ENCODE results near the gene TRAFD1. TPM values are rescaled to one million over a fixed set of nuclear protein-coding genes. Genes with fewer than 3 reads are reported as not detected.
A peak's percentile ranks its signal among the peaks of the same experiment; 100 is the strongest.

TRAFD1 gene
- total and polyA plus RNA-seq, 9 of the 15 experiments (the other 6 are each of a cell fraction or from before 2014, with no cell fraction given) = 41.3 to 85.5 (median 54.5) TPM

DNA sequence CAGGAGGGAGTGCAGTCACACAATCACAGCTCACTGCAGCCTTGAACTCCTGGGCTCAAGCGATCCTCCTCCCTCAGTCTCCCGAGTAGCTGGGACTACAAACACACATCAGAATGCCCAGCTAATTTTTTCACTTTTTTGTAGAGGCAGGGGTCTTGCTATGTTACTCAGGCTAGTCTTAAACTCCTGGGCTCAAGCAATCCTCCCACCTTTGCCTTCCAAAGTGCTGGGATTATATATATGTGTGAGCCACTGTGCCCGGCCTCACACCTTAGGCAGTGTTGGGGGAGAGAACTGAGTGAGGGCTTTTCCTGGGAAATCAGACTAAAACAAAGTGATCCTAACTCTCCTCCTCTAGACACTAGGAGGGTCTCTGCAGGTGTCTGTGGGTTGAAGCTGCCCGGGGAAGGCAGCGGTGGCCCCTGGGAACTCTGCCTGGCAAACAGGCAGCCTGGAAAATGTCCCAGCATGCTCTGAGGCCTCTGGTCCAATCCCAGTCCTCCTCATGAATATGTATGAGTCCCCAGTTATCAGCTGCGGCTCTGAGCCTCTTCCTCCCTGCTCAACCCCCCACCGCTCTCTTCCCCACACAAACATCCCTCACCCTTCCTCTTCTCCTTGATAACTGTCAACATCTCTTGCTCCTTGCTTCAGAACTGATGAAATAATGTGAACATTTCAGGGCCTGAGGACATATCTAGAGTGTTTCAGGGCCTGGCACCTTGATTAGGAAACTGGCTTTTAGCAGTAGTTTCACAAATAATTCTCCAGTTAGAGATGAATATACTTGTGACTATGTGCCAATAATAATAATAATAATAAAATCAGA, 8.9 kb upstream of the TRAFD1 start (continued):
- no peak for TF ChIP-seq BRCA1 (IDR thresholded peaks at IDR 0.05)
- no peak for TF ChIP-seq BRCA1 (CRISPR knock-in tag; IDR thresholded peaks at IDR 0.05)
- no peak for TF ChIP-seq TCF7L2 (IDR thresholded peaks at IDR 0.05; ENCODE audit: low read depth, low read length)
- TF ChIP-seq, protein P1, sequence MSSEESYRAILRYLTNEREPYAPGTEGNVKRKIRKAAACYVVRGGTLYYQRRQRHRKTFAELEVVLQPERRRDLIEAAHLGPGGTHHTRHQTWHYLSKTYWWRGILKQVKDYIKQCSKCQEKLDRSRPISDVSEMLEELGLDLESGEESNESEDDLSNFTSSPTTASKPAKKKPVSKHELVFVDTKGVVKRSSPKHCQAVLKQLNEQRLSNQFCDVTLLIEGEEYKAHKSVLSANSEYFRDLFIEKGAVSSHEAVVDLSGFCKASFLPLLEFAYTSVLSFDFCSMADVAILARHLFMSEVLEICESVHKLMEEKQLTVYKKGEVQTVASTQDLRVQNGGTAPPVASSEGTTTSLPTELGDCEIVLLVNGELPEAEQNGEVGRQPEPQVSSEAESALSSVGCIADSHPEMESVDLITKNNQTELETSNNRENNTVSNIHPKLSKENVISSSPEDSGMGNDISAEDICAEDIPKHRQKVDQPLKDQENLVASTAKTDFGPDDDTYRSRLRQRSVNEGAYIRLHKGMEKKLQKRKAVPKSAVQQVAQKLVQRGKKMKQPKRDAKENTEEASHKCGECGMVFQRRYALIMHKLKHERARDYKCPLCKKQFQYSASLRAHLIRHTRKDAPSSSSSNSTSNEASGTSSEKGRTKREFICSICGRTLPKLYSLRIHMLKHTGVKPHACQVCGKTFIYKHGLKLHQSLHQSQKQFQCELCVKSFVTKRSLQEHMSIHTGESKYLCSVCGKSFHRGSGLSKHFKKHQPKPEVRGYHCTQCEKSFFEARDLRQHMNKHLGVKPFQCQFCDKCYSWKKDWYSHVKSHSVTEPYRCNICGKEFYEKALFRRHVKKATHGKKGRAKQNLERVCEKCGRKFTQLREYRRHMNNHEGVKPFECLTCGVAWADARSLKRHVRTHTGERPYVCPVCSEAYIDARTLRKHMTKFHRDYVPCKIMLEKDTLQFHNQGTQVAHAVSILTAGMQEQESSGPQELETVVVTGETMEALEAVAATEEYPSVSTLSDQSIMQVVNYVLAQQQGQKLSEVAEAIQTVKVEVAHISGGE (CRISPR knock-in tag; IDR thresholded peaks at IDR 0.05) = 0 out of 6 replicates have a peak, but pooled peaks of 1 of the 3 experiments have one; percentile 30
- TF ChIP-seq ARID1B (IDR thresholded peaks at IDR 0.05) = peak; percentile 64; the same call in 1 of the 2 replicates
- TF ChIP-seq, protein P2, sequence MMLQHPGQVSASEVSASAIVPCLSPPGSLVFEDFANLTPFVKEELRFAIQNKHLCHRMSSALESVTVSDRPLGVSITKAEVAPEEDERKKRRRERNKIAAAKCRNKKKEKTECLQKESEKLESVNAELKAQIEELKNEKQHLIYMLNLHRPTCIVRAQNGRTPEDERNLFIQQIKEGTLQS (IDR thresholded peaks at IDR 0.05) = no peak
- TF ChIP-seq, protein P2 (CRISPR knock-in tag; conservative IDR thresholded peaks at IDR 0.05) = no peak
- 0 out of 2 replicates have a peak, but pooled peaks have one; percentile 88 for TF ChIP-seq DNMT1 (IDR thresholded peaks at IDR 0.05)
- no peak for TF ChIP-seq NR2C2 (CRISPR knock-in tag; IDR thresholded peaks at IDR 0.05)
- peak; percentile 49; the same call in 1 of the 2 replicates for TF ChIP-seq NR2C2 (tag; IDR thresholded peaks at IDR 0.05)
- no peak for TF ChIP-seq ZNF347 (CRISPR knock-in tag; IDR thresholded peaks at IDR 0.05; ENCODE audit: low read depth)
- TF ChIP-seq TCF7 (IDR thresholded peaks at IDR 0.05; ENCODE audit: borderline replicate concordance) = 0 out of 2 replicates have a peak, but pooled peaks have one; percentile 44
- no peak for TF ChIP-seq HEY1 (CRISPR knock-in tag; IDR thresholded peaks at IDR 0.05; ENCODE audit: borderline replicate concordance)
- TF ChIP-seq, protein P3, sequence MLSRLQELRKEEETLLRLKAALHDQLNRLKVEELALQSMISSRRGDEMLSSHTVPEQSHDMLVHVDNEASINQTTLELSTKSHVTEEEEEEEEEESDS (CRISPR knock-in tag; IDR thresholded peaks at IDR 0.05) = 0 out of 2 replicates have a peak, but pooled peaks have one; percentile 25
- 0 out of 2 replicates have a peak, but pooled peaks have one; percentile 61 for TF ChIP-seq NBN (IDR thresholded peaks at IDR 0.05; ENCODE audit: low read depth)
- no peak for TF ChIP-seq TGIF2 (CRISPR knock-in tag; IDR thresholded peaks at IDR 0.05)
- TF ChIP-seq POLR2G (IDR thresholded peaks at IDR 0.05; ENCODE audit: low read depth, low read length) = peak; percentile 56
- TF ChIP-seq FOS (IDR thresholded peaks at IDR 0.05; ENCODE audit: extremely low read depth, insufficient read length) = no peak
- TF ChIP-seq, protein P4, sequence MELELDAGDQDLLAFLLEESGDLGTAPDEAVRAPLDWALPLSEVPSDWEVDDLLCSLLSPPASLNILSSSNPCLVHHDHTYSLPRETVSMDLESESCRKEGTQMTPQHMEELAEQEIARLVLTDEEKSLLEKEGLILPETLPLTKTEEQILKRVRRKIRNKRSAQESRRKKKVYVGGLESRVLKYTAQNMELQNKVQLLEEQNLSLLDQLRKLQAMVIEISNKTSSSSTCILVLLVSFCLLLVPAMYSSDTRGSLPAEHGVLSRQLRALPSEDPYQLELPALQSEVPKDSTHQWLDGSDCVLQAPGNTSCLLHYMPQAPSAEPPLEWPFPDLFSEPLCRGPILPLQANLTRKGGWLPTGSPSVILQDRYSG (tag; conservative IDR thresholded peaks at IDR 0.05; ENCODE audit: low read depth) = peak; percentile 37; the same call in 1 of the 2 replicates
- TF ChIP-seq ETV1 (tag; conservative IDR thresholded peaks at IDR 0.05; ENCODE audit: low read depth) = peak; percentile 69
- peak; percentile 30 for TF ChIP-seq TAF9B (IDR thresholded peaks at IDR 0.05; ENCODE audit: partially characterized antibody)
- peak; percentile 65; the same call in 1 of the 2 replicates for TF ChIP-seq GTF2E2 (tag; IDR thresholded peaks at IDR 0.05)
